A673 (cell line): ENCODE measurements around the gene TTYH3.

ENCODE experiments used
- CTCF ChIP-seq: fragments of 300-800, 200-600 bp; sonication (generic); conservative IDR thresholded peaks from 2 replicates; pipeline ENCODE4 v1.5.1; 2017; ENCODE audit warnings: low read depth, mild to moderate bottlenecking, antibody characterized with exemption, low read length, moderate library complexity, mixed read lengths
- EZH2 ChIP-seq: fragments of 200-600 bp; sonication (generic); IDR thresholded peaks from 2 replicates; pipeline ENCODE4 v1.6.1; 2017; ENCODE audit warnings: borderline replicate concordance, low read depth, mild to moderate bottlenecking, mixed read lengths, antibody characterized with exemption, low read length; ENCODE audit not compliant: poor library complexity, severe bottlenecking

GRCh38 chr7:2606539-2606936, 25.2 kb upstream of the TTYH3 start:
- TF ChIP-seq CTCF = no peak
- TF ChIP-seq EZH2 = no peak
